NCI-H526 (cell line): ENCODE measurements around the gene SLC38A1.

ENCODE experiments used
- DNase-seq, 2 experiments: peaks; one replicate each; lab custom pipeline; 2025; lab: John Stamatoyannopoulos, UW

Gene SLC38A1

GRCh38 chr12:46134205-46134811 is 134.5 kb downstream of the SLC38A1 start:
- DNase-seq, result no peak

GRCh38 chr12:46133751-46134150 is 135.1 kb downstream of the SLC38A1 start:
- DNase-seq, result no peak
